Sigmoid colon (tissue), 4 donors: ENCODE results near the gene COL4A3.

Experiments
- EP300 ChIP-seq, 4 donors: sonication (generic); formaldehyde crosslinking; IDR thresholded peaks; one replicate each; pipeline ENCODE4 v1.6.1; 2017; ENCODE audit warnings: antibody characterized with exemption in 4 of 4
- POLR2A ChIP-seq, 2 donors: fragments of 450-650 bp; IDR thresholded peaks; one replicate each; pipeline ENCODE4 v1.6.1; 2016; ENCODE audit warnings: antibody characterized with exemption in 2 of 2, mild to moderate bottlenecking in 2 of 2, moderate library complexity in 2 of 2
- POLR2AphosphoS5 ChIP-seq, 4 donors: sonication (generic); formaldehyde crosslinking; IDR thresholded peaks; one replicate each; pipeline ENCODE4 v1.6.1; 2017; ENCODE audit warnings: antibody characterized with exemption in 4 of 4
- TF ChIP-seq, protein P1 (sequence below), 4 experiments: fragments of 450-650 bp in 3 of 4; fragments of 200-600 bp in 1 of 4; IDR thresholded peaks; one replicate each; pipeline ENCODE4 v1.5.1; 2016 to 2019; ENCODE audit warnings: antibody characterized with exemption in 4 of 4, mild to moderate bottlenecking in 3 of 4, moderate library complexity in 2 of 4

DNA sequence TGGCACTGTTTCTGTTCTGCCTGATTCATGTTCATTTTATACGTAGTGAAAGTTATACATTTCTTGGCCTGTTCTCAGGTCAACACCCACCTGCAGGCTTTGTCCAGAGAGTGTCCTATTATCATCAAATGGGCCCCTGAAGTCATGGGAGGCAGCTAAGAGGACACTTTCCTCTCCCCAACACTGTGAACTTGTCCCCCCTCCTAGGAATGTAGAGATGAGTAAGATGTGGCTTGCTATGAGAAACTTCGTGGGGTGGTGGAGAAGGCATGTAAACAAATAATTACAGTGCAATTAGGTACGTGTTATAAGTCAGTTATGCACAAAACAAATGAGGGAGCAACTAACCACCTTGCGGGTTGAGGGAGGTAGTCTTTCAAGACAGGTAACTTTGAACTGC, 57.9 kb downstream of the COL4A3 start:
- TF ChIP-seq, protein P1, sequence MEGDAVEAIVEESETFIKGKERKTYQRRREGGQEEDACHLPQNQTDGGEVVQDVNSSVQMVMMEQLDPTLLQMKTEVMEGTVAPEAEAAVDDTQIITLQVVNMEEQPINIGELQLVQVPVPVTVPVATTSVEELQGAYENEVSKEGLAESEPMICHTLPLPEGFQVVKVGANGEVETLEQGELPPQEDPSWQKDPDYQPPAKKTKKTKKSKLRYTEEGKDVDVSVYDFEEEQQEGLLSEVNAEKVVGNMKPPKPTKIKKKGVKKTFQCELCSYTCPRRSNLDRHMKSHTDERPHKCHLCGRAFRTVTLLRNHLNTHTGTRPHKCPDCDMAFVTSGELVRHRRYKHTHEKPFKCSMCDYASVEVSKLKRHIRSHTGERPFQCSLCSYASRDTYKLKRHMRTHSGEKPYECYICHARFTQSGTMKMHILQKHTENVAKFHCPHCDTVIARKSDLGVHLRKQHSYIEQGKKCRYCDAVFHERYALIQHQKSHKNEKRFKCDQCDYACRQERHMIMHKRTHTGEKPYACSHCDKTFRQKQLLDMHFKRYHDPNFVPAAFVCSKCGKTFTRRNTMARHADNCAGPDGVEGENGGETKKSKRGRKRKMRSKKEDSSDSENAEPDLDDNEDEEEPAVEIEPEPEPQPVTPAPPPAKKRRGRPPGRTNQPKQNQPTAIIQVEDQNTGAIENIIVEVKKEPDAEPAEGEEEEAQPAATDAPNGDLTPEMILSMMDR (IDR thresholded peaks at IDR 0.05) = no peak
- TF ChIP-seq POLR2A (IDR thresholded peaks at IDR 0.05) (no peak), POLR2AphosphoS5 (IDR thresholded peaks at IDR 0.05) (no peak), EP300 (IDR thresholded peaks at IDR 0.05) (no peak)
